ENCODE data around the gene TRPV3.
"Not testable (repeated sequence)": the region's sequence is repeated elsewhere in the genome, so short reads cannot be mapped to it uniquely, and the experiment has no call there.

The TRPV3 gene

GRCh38 chr17:3519472-3519871 lies 38.1 kb downstream of the TRPV3 start:
- not testable (repeated sequence) for DNase-seq

- no peak for DNase-seq
These were observed 42.7 kb downstream of the TRPV3 start for GRCh38 chr17:3514873-3515272.

GRCh38 chr17:3514167-3514566 lies 43.4 kb downstream of the TRPV3 start:
- DNase-seq = not testable (repeated sequence)

- DNase-seq = no peak
These were observed 44.1 kb downstream of the TRPV3 start for GRCh38 chr17:3513305-3514035.

GRCh38 chr17:3512505-3513171 lies 45.0 kb downstream of the TRPV3 start:
- DNase-seq = no peak

- no peak for DNase-seq
These were observed 45.6 kb downstream of the TRPV3 start for GRCh38 chr17:3511852-3512504.

- no peak for DNase-seq
These were observed 47.5 kb downstream of the TRPV3 start for GRCh38 chr17:3510090-3510489.

- no peak for DNase-seq
These were observed 49.7 kb downstream of the TRPV3 start for GRCh38 chr17:3507869-3508268.

- DNase-seq = no peak
These were observed 50.5 kb downstream of the TRPV3 start for GRCh38 chr17:3507071-3507470.

GRCh38 chr17:3506054-3506453 lies 51.6 kb downstream of the TRPV3 start:
- no peak for DNase-seq

- DNase-seq = no peak
These were observed 52.6 kb downstream of the TRPV3 start for GRCh38 chr17:3505008-3505407.

GRCh38 chr17:3503285-3503684 lies 54.3 kb downstream of the TRPV3 start:
- no peak for DNase-seq

GRCh38 chr17:3502466-3502865 lies 55.1 kb downstream of the TRPV3 start:
- DNase-seq = no peak

- DNase-seq = no peak
These were observed 56.3 kb downstream of the TRPV3 start for GRCh38 chr17:3501344-3501743.

GRCh38 chr17:3497101-3497500 lies 60.5 kb downstream of the TRPV3 start:
- DNase-seq = no peak

GRCh38 chr17:3485481-3486068 lies 72.0 kb downstream of the TRPV3 start:
- no peak for DNase-seq

GRCh38 chr17:3482852-3483251 lies 74.8 kb downstream of the TRPV3 start:
- DNase-seq = no peak

GRCh38 chr17:3479988-3480387 lies 77.6 kb downstream of the TRPV3 start:
- no peak for DNase-seq

GRCh38 chr17:3475812-3476610 lies 81.6 kb downstream of the TRPV3 start, which contains the start of gene ASPA:
TSS of gene ASPA (plus strand) at chr17:3475997. CDS start at chr17:3476160, 163 bp downstream.
- DNase-seq = no peak

- DNase-seq = no peak
These were observed 82.3 kb downstream of the TRPV3 start for GRCh38 chr17:3475251-3475685.

GRCh38 chr17:3474212-3474611 lies 83.4 kb downstream of the TRPV3 start:
- peak; percentile 55 for DNase-seq

- DNase-seq = no peak
These were observed 85.5 kb downstream of the TRPV3 start for GRCh38 chr17:3472137-3472536.

GRCh38 chr17:3471599-3471998 lies 86.0 kb downstream of the TRPV3 start, which contains the start of gene SPATA22:
TSS of gene SPATA22 (minus strand) at chr17:3471819. CDS start at chr17:3469325, 2,494 bp downstream.
- no peak for DNase-seq

Measured in DMS79 treated with DMSO at 0.1 percent for 48 hours (cell line).